K562 (cell line): ENCODE measurements around the gene RNF44. TPM values are rescaled to one million over a fixed set of nuclear protein-coding genes. Genes with fewer than 3 reads are reported as not detected.

Source experiments
- ATAC-seq: fragments of 200-7000 bp; cut with Tn5 transposase; 3 replicates; pipeline ENCODE4 v1.9.1; 2020; ENCODE audit warnings: moderate library complexity
- BruUV-seq: library from RNA; stranded (reverse); fragments of 400-500 nt; replicated peaks from 2 replicates; lab custom pipeline; 2021; lab: Mats Ljungman, UMichigan
- CTCF ChIA-PET: fragments of 300-600 bp; formaldehyde crosslinking; extraction: SDS; loops from one replicate; lab custom pipeline; 2021; ENCODE audit warnings: low intra/inter-chr PET ratio; lab: Yijun Ruan, JAX
- POLR2A ChIA-PET: fragments of 300-600, 350-650 bp; sonication (Branson Sonifier 250); formaldehyde crosslinking; extraction: SDS; loops from one replicate; lab custom pipeline; 2021; ENCODE audit warnings: antibody characterized with exemption, inconsistent platforms; lab: Yijun Ruan, JAX
- DNase-seq, 4 experiments: peaks; one replicate each; pipeline versions ENCODE4 v3.0.0 to v3.0.0-alpha.2; 2011 to 2018; ENCODE audit warnings: low spot score in 3 of 4, mixed read lengths in 3 of 4; ENCODE audit errors: extremely low read depth in 1 of 4
- FAIRE-seq: peaks from 2 replicates; lab custom pipeline; 2011; peaks lifted over from hg19 to GRCh38; lab: Jason Lieb, UNC
- H2AFZ ChIP-seq: 2 replicates; pipeline ENCODE4 v1.6.0; 2011; ENCODE audit warnings: low read depth, low read length, control low read depth, inconsistent platforms
- H3K27ac ChIP-seq: fragments of 200-600 bp; 3 replicates; pipeline ENCODE4 v1.8.0; 2011; ENCODE audit warnings: low read depth, mild to moderate bottlenecking, control low read depth, inconsistent platforms, low read length, moderate library complexity, mixed read lengths; ENCODE audit errors: extremely low read depth
- H3K27me3 ChIP-seq, 2 experiments: fragments of 300-600 bp in 1 of 2; 2 replicates in 1 of 2; 3 replicates in 1 of 2; pipeline versions ENCODE4 v1.6.0 to v1.8.0; 2011; ENCODE audit warnings: inconsistent platforms in 2 of 2, low read length in 2 of 2, mild to moderate bottlenecking in 1 of 2, mixed read lengths in 1 of 2, moderate library complexity in 1 of 2; ENCODE audit not compliant: control insufficient read depth in 2 of 2, insufficient read depth in 2 of 2
- H3K36me3 ChIP-seq: fragments of 300-600 bp; 3 replicates; pipeline ENCODE4 v1.8.0; 2011; ENCODE audit warnings: mild to moderate bottlenecking, low read length, inconsistent platforms; ENCODE audit not compliant: control insufficient read depth, insufficient read depth
- H3K4me1 ChIP-seq, 2 experiments: fragments of 200-600 bp in 1 of 2; replicated peaks in 1 of 2; 2 replicates in 1 of 2; 3 replicates in 1 of 2; pipeline versions ENCODE4 v1.5.1 to v1.8.0; 2011; ENCODE audit warnings: inconsistent platforms in 2 of 2, low read length in 2 of 2, mild to moderate bottlenecking in 1 of 2, mixed read lengths in 1 of 2, moderate library complexity in 1 of 2; ENCODE audit not compliant: control insufficient read depth in 2 of 2, insufficient read depth in 2 of 2
- H3K4me2 ChIP-seq: 2 replicates; pipeline ENCODE4 v1.6.1; 2011; ENCODE audit warnings: low read length, control low read depth, inconsistent platforms, mixed read lengths; ENCODE audit not compliant: insufficient read depth
- H3K4me3 ChIP-seq: fragments of 200-600 bp; sonication (generic), shearing (Covaris generic); 2 replicates; pipeline ENCODE4 v1.5.1; 2016; ENCODE audit warnings: control low read depth, inconsistent platforms
- H3K79me2 ChIP-seq: fragments of 200-600 bp; 3 replicates; pipeline ENCODE4 v1.8.0; 2011; ENCODE audit warnings: low read length, inconsistent platforms; ENCODE audit not compliant: control insufficient read depth, insufficient read depth
- H3K9ac ChIP-seq, 2 experiments: 2 replicates each; pipeline versions ENCODE4 v1.6.0 to v1.6.1; 2011; ENCODE audit warnings: low read depth in 2 of 2, low read length in 2 of 2, control low read depth in 1 of 2, inconsistent platforms in 1 of 2, mild to moderate bottlenecking in 1 of 2, mixed read lengths in 1 of 2; ENCODE audit not compliant: insufficient read depth in 1 of 2
- H3K9me1 ChIP-seq: one replicate; pipeline ENCODE4 v1.6.0; 2011; ENCODE audit warnings: inconsistent platforms, mild to moderate bottlenecking, low read length, moderate library complexity; ENCODE audit not compliant: control insufficient read depth, insufficient read depth
- H3K9me3 ChIP-seq: replicated peaks from 2 replicates; pipeline ENCODE4 v1.5.1; 2011; ENCODE audit warnings: low read depth, low read length, inconsistent platforms; ENCODE audit not compliant: control insufficient read depth, insufficient read depth
- H4K20me1 ChIP-seq: replicated peaks from 2 replicates; pipeline ENCODE4 v1.6.1; 2011; ENCODE audit warnings: low read length, inconsistent platforms, mixed read lengths; ENCODE audit not compliant: control insufficient read depth, insufficient read depth
- ARID2 ChIP-seq: fragments of 450-650 bp; IDR thresholded peaks from 2 replicates; pipeline ENCODE4 v1.6.1; 2017; ENCODE audit warnings: antibody characterized with exemption, mild to moderate bottlenecking
- CREBBP ChIP-seq: IDR thresholded peaks from one replicate; pipeline ENCODE4 v1.6.1; 2012; ENCODE audit warnings: low read depth, mild to moderate bottlenecking, control low read depth, inconsistent platforms, low read length
- ELF2 ChIP-seq: fragments of 250-450 bp; sonication (Bioruptor Pico); IDR thresholded peaks from 2 replicates; pipeline ENCODE4 v1.5.0; 2021; ENCODE audit warnings: mild to moderate bottlenecking
- FIP1L1 ChIP-seq: fragments of 200-400 bp; formaldehyde crosslinking; IDR thresholded peaks from 2 replicates; pipeline ENCODE4 v1.6.1; 2018; ENCODE audit warnings: mild to moderate bottlenecking, low read depth, low read length; ENCODE audit not compliant: poor library complexity, severe bottlenecking
- HNRNPLL ChIP-seq: fragments of 200-400 bp; formaldehyde crosslinking; IDR thresholded peaks from 2 replicates; pipeline ENCODE4 v1.6.1; 2017; ENCODE audit warnings: low read length, low read depth, mild to moderate bottlenecking; ENCODE audit not compliant: poor library complexity, severe bottlenecking
- KLF10 ChIP-seq: fragments of 250-450 bp; sonication (Bioruptor Pico); IDR thresholded peaks from 2 replicates; pipeline ENCODE4 v1.6.1; 2021; ENCODE audit warnings: matching md5 sums
- SMAD1 ChIP-seq: fragments of 150-350 bp; IDR thresholded peaks from 2 replicates; pipeline ENCODE4 v1.6.1; 2014; ENCODE audit warnings: low read length, low read depth; ENCODE audit not compliant: partially characterized antibody
- WGBS: fragments of 100-300 bp; shearing (Covaris generic); methylation state at CpG from one replicate; pipeline ENCODE4 v1.1.6; 2016; ENCODE audit warnings: low coverage, mixed read lengths; ENCODE audit not compliant: insufficient coverage; ENCODE audit errors: missing lambda C conversion rate; 5-methylcytosine and 5-hydroxymethylcytosine counted together
- in situ Hi-C: fragments of 300-500 bp; cut with MboI; formaldehyde crosslinking; loops from 4 replicates; pipeline ENCODE4 v1.15.0; 2018; ENCODE audit warnings: inconsistent platforms, mixed read lengths
- intact Hi-C: fragments of 100-400 bp; cut with micrococcal nuclease; formaldehyde crosslinking; loops from 2 replicates; pipeline ENCODE4 v1.14.2; 2022
- polyA plus RNA-seq, 8 experiments: library from polyadenylated mRNA; depleted of rRNA in 4 of 8; stranded (reverse) in 5 of 8; unstranded in 3 of 8; fragments of >200 nt; fragmentation: Nextera tagmentation in 2 of 8; fragmentation: Illumina TruSeq in 1 of 8; extraction: Ambion mirVana in 2 of 8; extraction: Trizol in 1 of 8; gene quantifications; 2 replicates each; pipeline versions ENCODE4 v1.2.1 to v1.2.3, GENCODE V29; 2011 to 2014; ENCODE audit warnings: inconsistent platforms in 1 of 8, missing spikeins in 1 of 8
- total RNA-seq, 7 experiments: library from RNA; depleted of rRNA in 6 of 7; stranded (reverse); fragments of >200 nt in 6 of 7; fragmentation: Illumina TruSeq in 2 of 7; extraction: Trizol in 2 of 7; gene quantifications; 2 replicates each; pipeline versions ENCODE4 v1.2.1 to v1.2.3, GENCODE V29; 2011 to 2021; ENCODE audit warnings: low replicate concordance in 1 of 7
- TF ChIP-seq, protein P1 (sequence below): sonication (generic); formaldehyde crosslinking; IDR thresholded peaks from 2 replicates; pipeline ENCODE4 v1.8.0; 2022; ENCODE audit warnings: mild to moderate bottlenecking, missing genetic modification reagents
- TF ChIP-seq, protein P2 (sequence below): fragments of 450-650 bp; IDR thresholded peaks from 2 replicates; pipeline ENCODE4 v1.6.1; 2017; ENCODE audit warnings: antibody characterized with exemption, mild to moderate bottlenecking
- TF ChIP-seq, protein P3 (sequence below), 2 experiments: IDR thresholded peaks; 2 replicates each; pipeline ENCODE4 v1.6.1; 2011; ENCODE audit warnings: borderline replicate concordance in 1 of 2, control low read depth in 1 of 2, low read depth in 1 of 2, low read length in 1 of 2, mild to moderate bottlenecking in 1 of 2, mixed read lengths in 1 of 2, moderate library complexity in 1 of 2; ENCODE audit not compliant: insufficient read depth in 1 of 2, insufficient read length in 1 of 2, poor library complexity in 1 of 2, severe bottlenecking in 1 of 2; ENCODE audit errors: extremely low read depth in 1 of 2

RNF44 gene
- total and polyA plus RNA-seq, 9 of the 15 experiments (the other 6 are each of a cell fraction or from before 2014, with no cell fraction given), result 1.6 to 82.6 (median 7.4) TPM

DNA sequence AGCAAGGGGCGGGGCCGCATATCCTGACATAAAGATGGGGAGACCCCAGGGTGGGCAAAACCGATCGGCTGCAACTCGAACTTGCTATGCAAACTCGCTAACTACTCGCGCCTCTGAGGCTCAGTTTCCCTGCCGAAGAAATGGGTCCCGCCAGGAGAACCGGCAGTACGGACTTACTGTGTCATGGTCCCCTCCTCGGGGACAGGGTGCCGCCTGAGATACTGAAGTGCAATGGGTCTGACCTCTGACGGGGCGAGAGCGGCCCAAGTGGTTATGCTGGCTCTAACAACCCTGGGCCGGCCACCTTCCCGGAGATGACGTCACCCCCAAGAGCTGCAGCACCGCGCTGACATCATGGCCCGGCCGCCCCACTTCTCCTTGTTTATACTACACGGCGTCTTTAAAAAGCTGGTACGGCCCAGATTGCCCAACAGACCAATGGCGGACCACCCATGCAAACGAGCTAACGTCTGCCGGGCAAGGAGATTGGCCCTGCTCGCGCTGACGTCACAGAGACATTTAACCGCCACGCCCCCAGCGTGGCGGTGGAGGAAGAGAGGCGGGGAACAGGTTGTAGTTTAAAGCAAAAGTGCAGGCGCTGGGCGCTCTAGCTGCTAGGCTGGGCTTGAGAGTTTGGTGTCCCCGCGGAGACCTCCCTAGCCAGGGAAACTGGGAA lies 490 bp upstream of the RNF44 start:
- peak overlapping the region; percentile 98 for H2AFZ ChIP-seq
- no TSS peak for BruUV-seq
- POLR2A ChIA-PET, result interaction anchor here (0.5 to 4.8 kb wide), 21 partner anchors 9 to 489 kb away, joined by 3 to 39 read pairs (median 4); partner anchors contain the start of gene FAF2
- TF ChIP-seq, protein P1, sequence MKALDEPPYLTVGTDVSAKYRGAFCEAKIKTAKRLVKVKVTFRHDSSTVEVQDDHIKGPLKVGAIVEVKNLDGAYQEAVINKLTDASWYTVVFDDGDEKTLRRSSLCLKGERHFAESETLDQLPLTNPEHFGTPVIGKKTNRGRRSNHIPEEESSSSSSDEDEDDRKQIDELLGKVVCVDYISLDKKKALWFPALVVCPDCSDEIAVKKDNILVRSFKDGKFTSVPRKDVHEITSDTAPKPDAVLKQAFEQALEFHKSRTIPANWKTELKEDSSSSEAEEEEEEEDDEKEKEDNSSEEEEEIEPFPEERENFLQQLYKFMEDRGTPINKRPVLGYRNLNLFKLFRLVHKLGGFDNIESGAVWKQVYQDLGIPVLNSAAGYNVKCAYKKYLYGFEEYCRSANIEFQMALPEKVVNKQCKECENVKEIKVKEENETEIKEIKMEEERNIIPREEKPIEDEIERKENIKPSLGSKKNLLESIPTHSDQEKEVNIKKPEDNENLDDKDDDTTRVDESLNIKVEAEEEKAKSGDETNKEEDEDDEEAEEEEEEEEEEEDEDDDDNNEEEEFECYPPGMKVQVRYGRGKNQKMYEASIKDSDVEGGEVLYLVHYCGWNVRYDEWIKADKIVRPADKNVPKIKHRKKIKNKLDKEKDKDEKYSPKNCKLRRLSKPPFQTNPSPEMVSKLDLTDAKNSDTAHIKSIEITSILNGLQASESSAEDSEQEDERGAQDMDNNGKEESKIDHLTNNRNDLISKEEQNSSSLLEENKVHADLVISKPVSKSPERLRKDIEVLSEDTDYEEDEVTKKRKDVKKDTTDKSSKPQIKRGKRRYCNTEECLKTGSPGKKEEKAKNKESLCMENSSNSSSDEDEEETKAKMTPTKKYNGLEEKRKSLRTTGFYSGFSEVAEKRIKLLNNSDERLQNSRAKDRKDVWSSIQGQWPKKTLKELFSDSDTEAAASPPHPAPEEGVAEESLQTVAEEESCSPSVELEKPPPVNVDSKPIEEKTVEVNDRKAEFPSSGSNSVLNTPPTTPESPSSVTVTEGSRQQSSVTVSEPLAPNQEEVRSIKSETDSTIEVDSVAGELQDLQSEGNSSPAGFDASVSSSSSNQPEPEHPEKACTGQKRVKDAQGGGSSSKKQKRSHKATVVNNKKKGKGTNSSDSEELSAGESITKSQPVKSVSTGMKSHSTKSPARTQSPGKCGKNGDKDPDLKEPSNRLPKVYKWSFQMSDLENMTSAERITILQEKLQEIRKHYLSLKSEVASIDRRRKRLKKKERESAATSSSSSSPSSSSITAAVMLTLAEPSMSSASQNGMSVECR (CRISPR knock-in tag), result 0 out of 2 replicates have a peak, but pooled peaks have one; percentile 51
- TF ChIP-seq KLF10 (CRISPR knock-in tag) (no peak), ARID2 (no peak), FIP1L1 (peak; percentile 7), ELF2 (CRISPR knock-in tag) (no peak), HNRNPLL (peak; percentile 64), CREBBP (no peak), SMAD1 (peak; percentile 35)
- TF ChIP-seq, protein P2, sequence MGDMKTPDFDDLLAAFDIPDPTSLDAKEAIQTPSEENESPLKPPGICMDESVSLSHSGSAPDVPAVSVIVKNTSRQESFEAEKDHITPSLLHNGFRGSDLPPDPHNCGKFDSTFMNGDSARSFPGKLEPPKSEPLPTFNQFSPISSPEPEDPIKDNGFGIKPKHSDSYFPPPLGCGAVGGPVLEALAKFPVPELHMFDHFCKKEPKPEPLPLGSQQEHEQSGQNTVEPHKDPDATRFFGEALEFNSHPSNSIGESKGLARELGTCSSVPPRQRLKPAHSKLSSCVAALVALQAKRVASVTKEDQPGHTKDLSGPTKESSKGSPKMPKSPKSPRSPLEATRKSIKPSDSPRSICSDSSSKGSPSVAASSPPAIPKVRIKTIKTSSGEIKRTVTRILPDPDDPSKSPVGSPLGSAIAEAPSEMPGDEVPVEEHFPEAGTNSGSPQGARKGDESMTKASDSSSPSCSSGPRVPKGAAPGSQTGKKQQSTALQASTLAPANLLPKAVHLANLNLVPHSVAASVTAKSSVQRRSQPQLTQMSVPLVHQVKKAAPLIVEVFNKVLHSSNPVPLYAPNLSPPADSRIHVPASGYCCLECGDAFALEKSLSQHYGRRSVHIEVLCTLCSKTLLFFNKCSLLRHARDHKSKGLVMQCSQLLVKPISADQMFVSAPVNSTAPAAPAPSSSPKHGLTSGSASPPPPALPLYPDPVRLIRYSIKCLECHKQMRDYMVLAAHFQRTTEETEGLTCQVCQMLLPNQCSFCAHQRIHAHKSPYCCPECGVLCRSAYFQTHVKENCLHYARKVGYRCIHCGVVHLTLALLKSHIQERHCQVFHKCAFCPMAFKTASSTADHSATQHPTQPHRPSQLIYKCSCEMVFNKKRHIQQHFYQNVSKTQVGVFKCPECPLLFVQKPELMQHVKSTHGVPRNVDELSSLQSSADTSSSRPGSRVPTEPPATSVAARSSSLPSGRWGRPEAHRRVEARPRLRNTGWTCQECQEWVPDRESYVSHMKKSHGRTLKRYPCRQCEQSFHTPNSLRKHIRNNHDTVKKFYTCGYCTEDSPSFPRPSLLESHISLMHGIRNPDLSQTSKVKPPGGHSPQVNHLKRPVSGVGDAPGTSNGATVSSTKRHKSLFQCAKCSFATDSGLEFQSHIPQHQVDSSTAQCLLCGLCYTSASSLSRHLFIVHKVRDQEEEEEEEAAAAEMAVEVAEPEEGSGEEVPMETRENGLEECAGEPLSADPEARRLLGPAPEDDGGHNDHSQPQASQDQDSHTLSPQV, result no peak
- TF ChIP-seq, protein P3, sequence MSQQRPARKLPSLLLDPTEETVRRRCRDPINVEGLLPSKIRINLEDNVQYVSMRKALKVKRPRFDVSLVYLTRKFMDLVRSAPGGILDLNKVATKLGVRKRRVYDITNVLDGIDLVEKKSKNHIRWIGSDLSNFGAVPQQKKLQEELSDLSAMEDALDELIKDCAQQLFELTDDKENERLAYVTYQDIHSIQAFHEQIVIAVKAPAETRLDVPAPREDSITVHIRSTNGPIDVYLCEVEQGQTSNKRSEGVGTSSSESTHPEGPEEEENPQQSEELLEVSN (IDR thresholded peaks at IDR 0.05; ENCODE audit: borderline replicate concordance in 1 of 2, extremely low read depth in 1 of 2, insufficient read depth in 1 of 2, insufficient read length in 1 of 2, low read depth in 1 of 2, low read length in 1 of 2, poor library complexity in 1 of 2, severe bottlenecking in 1 of 2), result peak in 1 of 2 experiments; percentile 33

More for the DNA sequence above, 490 bp upstream of the RNF44 start:
- in situ Hi-C loops, result no loop called here
- FAIRE-seq, result peak; percentile 97
- ATAC-seq, result peak; percentile 77
- H3K27ac ChIP-seq, result peak overlapping the region; percentile 98
- peak overlapping the region; percentile 95 to 96 for H3K9ac ChIP-seq
- no peaks in the 10 kb centered on the region for H3K27me3 ChIP-seq
- peak overlapping the region; percentile 91 for H3K4me3 ChIP-seq
- peaks cover 25% of the 10 kb centered on the region; the same call in 1 of the 2 replicates for H4K20me1 ChIP-seq
- H3K9me3 ChIP-seq, result no peaks in the 10 kb centered on the region
- peaks cover 4% of the 10 kb centered on the region for H3K9me1 ChIP-seq
- peaks cover 28% of the 10 kb centered on the region; the same call in 2 of the 3 replicates for H3K36me3 ChIP-seq
- CTCF ChIA-PET, result no interaction called here
- H3K4me1 ChIP-seq, result peaks cover 56 to 68% of the 10 kb centered on the region in 2 experiments
- DNase-seq, result peak; percentile 84 to 99 (median 88)
- WGBS, result under 1% methylated on average over 41 of the region's 43 CpGs
- intact Hi-C loops, result loop anchor here (2.0 kb wide), 1 partner anchor 89 kb away; the partner anchor contains the start of gene FAF2
- peaks cover 48% of the 10 kb centered on the region for H3K79me2 ChIP-seq
- H3K4me2 ChIP-seq, result peak overlapping the region; percentile 99
